Globus pallidus (tissue), 1 donor: ENCODE results near the gene NEDD4L.

Source experiments
- DNase-seq: peaks from one replicate; pipeline ENCODE4 v3.0.0-alpha.2; 2015; ENCODE audit warnings: low spot score

Gene NEDD4L

DNA sequence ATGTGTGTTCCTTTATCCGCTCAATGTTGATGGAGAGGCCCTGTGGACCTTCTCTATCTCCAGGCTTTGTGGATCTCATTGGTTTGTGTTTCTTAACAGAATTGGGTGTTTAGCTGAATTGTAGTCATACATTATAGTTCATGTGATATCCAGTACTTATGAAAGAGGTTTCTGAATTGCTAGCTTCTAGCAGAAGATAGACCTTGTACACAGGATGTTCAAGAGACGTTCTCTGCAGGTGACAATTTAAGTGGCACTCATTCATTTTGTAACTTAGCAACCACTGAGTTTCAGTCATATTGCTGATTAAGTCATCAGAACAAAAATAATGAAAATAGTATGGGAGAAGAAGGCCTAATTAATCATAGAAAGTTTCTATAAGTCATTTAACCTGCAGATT lies 305.6 kb downstream of the NEDD4L start:
- no peak for DNase-seq

DNA sequence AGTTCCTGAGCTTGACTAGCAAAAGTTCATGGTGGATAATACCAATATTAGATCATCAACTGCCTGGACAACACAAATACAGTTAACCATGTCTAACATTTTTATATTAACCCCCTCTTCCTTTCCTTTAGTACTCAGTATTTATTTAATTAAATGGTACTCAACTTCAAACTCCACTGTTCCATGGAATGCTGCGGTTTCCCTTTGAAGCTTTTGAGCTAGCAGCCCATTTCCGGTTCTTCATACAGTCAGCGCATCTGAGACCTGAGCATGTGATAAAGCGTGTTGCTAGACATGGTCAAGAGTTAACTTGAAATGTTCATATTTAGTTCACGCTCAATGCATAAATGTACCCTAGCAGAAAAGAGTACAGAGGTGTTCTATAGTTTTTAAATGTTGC lies 306.5 kb downstream of the NEDD4L start:
- DNase-seq, result no peak

DNA sequence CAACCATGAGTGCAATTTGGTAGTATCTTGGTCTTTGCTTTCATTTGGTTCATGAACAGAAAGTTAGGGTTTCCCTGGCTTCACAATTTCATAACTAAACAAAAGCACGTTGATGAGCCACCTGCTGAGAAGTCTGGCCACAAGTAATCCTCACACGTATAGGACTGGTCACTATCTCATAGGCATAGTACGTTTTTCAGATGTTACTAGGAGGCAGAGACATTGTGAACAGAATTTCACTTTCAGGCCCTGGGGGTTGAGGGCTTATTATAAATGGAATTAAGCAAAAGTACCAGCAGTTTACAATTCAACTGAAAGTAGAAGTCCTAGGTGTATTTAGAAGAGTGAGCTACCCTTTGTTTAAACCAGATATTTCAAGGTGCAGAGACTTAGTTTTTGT lies 307.8 kb downstream of the NEDD4L start:
- DNase-seq, result no peak

DNA sequence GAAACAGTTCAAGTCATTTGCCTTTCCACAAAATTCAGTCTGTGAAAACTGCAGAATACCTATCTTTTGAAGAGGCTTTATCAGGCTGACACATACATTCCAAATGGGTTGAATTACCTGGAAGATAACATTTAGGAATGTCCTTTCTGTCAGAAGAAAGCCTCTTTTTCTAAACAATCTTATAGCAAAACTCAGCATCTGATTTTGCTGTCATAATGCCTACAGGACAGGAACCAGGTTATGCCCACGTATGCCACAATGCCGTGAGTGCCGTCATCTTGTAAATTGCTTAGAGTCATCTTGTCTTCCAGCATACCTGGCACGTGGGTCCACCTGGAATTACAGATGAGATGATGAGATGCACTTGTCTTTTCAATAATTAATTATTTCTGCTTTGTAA lies 309.6 kb downstream of the NEDD4L start:
- no peak for DNase-seq

DNA sequence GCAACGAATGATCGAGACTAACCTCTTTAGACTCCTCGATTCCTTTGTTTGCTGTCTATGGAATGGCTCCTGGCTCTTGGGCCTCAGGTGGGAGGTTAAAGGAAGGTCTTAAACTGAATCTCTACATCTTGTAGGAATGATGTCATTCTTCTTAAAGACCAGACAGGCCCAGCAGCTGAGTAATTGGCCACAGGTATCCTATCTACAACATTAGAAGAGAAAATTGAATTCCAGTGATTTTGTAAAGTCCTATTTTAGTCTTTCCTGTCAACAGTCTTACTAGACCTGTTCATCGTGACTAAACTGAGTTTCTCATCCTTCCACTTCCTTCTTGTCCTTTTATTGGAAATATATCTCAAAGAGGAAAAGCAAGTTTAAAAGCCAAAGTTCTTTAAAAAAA lies 310.0 kb downstream of the NEDD4L start:
- DNase-seq, result no peak

DNA sequence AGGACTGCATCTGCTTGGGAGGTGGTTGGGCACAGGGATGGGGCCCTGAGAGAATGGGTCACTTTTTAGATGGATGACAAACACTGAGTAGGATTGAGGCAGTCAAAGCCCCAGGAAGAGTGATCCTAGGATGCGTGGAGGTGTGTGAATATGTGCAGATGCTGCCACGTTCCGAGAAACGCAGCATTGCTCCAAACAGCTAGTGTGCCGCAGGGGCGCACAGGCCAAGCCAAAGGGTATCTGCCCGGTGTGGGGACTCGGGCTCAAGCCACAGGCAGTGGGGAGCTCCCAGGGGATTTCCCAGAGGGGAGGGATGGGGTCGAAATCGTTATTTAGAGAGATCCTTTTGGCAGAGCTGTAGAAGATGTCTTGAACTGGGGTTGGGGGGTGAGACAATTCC lies 310.8 kb downstream of the NEDD4L start:
- DNase-seq, result no peak

DNA sequence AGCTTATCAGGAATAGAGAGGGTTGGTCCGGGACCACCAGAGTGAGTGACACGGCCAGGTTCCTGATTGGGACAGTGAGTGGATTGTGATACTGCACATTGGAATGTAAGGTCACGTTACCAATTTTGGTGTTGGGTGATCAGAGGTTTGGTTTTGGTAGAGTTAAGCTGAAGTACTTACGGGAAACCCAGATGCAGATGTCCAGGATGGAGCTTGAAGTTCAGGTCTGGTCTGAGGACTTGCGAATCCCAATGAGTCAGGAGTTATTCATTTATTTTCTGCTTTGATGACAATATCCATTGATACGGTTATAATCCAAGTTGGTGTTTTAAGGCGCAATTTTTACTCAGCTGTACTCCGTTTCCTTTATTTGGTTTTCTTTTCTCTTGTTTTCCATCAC lies 311.2 kb downstream of the NEDD4L start:
- DNase-seq, result no peak

DNA sequence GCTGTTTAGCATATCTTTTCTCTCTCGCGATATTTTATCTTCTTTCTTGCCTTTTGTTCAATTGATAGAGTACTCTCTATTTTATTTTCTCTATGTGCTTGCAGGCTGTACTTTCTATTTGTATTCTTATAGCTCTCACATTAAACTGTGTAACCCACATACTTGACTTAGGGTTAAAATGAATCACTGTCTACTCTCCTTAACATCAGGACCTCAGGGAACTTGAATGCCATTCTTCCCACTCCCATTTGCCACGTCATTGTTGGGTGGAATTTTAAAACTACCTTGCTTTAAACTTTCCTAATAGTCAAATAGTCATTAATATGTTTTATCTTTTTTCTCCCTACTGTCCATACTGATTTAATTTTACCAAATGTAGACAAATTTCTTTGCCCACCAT lies 315.2 kb downstream of the NEDD4L start:
- no peak for DNase-seq

DNA sequence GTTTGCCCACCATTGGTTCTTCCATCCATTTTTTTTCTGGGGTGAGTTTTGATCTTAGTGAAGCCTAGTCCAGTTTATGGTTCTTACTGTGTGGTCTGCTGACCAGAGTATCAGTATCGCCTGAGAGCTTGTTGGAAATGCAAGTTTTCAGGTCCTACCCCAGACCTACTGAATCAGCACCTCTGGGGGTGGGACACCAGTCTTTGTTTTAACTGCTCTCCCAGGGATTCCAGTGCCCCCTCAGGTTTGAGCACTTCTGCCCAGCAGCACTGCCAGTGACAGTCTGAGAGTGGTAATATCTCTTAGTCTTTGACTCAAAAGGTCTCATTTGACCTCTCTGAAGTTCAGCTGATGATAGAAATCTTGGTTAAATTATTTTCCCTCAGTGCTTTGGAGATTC lies 315.6 kb downstream of the NEDD4L start:
- DNase-seq, result no peak

DNA sequence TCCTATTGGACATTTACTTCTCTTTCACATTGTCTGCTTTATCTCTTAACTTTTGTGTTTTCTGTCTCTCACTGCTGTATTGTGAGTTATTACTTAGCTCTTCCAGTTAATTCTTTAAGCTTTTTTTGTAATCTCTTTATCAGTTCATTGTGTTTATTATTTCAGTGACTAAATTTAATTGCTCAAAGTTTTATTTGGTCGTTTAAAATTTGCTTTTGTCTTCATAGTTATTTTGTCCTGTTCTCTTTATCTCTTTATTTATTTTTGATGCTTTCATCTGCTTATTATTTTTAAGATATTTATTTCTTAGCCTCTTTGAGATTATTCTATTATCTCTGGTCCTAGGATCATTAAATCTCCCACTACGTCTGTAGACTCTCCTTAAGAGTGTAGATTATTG lies 316.3 kb downstream of the NEDD4L start:
- no peak for DNase-seq

DNA sequence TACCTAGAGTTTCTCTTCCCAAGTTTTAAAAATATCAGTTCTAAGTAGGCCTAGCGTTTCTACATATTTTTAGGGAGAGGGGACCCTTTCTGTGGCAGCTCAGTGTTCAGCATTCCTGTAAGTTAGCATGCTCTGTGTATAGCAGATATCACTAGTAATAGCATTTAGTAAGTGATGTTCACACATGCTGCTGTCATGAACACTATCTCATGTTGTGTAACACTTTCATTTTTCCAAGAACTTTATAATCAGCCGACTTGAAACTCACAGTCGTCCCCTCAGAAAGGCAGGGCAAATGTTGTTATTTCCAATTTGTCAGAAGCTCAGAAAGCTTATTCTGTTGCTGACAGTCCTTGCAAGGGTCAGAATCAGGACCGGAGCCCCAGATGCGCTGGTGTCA lies 317.2 kb downstream of the NEDD4L start:
- no peak for DNase-seq

DNA sequence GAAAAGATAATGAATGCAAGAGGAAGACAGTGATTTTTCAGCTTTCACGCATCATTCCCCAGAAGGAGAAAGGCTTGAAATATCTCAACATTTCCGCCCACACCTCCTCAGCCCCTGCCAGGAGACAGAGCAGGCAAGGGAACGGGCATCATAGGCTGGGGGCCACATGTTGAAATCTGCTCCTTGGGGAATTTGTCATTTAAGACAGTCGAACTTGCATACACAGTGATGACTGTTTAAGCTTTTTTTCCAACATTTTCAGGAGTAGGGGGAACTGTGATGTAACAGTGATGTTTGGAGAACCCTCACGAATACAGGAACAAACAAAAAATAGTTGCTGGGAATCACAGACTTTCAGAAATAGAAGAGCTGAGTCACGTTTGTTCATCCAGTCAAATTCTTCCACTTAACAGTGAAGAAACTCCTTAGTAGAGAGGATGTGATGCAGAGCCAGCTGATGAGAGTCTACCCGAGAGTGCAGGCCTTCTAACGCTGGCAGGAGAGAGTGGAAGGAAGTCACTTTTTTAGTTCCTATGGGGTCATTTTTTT lies 318.1 kb downstream of the NEDD4L start:
- DNase-seq, result no peak

DNA sequence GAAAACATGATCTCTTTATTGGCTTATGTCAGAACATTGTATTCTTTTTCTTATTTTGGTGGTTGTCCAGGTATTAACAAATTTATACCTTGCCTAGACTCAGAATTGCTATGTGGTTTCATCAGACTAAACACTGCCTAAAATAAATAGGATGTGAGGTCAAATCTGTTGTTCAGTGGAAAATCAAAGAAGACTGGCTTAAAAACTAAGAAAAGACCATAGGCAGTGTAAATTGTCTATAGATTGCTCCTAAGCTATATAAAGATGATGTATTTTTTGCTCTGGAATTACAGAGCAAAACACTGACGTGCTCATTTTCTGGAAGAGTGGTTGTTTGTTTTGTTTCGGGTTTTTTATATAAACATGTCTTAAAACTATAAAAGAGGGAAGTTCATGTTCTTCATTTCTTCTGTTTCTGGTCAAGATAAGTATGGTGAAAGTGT lies 318.8 kb downstream of the NEDD4L start:
- no peak for DNase-seq

DNA sequence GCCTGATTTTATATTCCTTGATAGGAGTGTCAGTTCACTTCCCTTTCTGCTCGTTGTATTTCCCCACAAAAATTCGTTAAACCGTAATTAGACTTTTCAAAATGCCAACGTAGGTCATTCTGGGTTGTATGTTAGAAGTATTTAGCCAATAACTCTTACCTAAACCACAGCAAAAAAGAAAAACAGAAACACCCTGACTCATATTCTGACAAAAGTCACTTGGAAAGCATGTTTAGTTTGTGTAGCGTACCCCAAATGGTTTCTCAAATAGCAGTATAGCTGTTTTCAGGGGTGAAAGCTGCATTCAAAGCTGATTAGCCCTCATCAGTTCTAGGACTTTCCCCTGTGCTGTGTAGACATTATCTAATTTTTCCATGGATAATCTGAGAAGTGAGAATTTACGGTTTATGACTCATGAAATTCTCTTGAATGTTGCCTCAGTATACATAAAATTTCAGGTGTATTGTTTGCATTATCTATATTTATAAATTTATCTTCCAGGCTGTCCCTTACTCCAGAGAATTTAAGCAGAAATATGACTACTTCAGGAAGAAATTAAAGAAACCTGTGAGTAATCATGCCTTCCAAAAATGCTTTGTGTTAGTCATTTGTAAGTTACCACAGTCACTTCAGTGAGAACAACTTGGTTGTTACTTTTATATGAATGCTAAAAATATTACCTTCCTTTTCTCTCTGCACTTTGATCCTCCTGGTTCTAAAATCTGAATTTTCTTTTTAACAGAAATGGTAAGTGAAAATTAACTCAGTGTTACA lies 319.9 kb downstream of the NEDD4L start:
- DNase-seq, result no peak

DNA sequence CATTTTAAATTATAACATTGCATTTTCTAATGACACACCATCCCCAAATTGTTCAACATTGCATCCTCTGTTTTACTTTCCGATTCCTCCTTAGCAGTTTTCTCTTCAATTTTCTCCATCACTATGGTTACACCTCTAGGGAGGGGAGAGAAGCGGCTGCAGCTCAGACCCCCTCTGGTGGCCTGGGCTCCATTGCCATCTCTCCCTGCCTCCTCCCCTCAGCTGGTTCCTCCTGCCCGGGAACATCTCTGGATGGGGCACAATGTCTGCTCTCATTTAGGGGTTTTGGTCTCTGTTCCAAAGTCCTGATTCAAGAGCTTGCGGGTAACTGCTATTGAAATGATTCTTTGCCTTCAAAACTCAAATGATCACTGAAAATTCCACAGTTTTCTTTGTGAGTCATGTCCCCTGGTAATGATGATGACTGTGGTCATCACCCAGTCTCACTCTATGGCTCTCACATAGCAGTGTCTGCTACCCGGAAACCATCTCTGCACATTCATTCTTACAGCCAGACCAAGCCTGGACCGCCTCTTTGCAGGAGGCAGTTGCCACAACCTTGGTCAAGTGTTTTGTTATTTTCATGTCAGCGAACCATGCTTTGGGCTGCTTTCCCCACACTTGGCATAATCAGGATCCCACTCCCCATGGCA lies 321.0 kb downstream of the NEDD4L start:
- no peak for DNase-seq

DNA sequence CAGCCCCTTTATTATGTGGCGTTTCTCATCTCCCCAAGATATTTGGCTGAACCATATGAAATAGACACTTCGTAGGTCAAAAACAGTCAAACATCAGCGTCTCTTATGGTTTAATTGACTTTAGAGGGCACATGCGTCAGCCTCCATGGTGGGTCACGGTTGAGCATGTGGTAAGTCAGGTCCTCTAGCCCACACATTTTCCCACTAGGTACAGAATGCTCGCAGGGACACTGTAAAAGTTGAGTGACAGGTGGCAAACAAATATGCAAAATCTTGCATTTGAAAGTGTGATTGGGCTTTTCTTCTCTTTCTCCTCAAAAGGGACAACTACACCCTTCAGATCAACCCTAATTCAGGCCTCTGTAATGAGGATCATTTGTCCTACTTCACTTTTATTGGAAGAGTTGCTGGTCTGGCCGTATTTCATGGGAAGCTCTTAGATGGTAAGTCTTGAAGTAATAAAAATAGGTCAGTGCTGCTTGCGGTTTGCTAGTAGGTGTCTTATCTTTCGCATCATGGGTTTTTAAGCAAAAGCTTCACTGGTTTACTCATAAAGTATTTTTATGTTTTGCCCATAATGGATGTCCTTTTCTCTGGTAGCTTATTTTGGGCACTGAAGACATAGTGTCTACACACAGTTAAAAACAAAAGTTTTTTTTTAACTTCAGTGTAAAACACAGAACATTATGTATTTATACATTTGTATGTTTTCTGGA lies 323.6 kb downstream of the NEDD4L start:
- DNase-seq, result no peak

DNA sequence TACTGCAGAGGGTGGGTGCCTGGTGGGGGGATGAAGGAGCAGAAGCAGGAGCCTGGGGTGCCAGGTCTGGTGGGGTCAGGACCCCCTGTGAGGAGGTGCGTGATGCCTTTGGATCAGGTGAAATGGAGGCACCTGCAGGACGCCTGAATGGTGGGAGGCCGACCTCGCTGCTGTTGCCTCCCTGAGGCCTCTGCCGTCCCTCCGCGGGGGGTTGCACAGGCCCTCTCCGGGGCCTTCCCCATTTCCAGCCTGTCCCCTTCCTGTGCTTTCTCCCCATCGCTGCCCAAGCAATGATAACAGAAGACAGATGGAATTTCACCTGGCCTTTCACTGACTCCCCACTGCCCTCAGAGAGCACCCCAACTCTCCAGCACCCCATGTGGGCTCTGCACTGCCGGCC lies 325.6 kb downstream of the NEDD4L start:
- DNase-seq, result no peak

DNA sequence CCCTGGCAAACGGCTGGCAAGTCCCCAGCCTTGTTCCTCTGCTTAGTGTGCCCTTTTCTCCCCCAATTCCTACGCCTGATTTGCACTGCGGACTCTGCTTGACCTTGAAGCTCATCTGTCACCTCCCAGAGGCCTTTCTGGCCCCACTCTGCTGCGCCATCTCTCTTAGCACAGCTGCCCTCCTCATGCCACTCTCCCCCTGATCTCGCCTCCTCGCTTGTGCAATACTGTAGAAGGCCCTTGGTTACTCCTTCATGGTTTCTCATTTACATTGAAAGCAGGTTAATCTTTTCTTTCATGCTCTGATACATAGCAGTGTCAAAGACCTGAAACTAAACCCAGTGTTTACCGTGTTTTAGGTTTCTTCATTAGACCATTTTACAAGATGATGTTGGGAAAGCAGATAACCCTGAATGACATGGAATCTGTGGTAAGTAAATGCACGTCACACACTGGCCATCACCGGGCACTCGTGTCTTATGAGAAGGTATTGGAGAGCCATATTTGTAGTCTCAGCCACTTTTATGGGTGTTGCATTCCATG lies 326.1 kb downstream of the NEDD4L start:
- DNase-seq, result no peak

DNA sequence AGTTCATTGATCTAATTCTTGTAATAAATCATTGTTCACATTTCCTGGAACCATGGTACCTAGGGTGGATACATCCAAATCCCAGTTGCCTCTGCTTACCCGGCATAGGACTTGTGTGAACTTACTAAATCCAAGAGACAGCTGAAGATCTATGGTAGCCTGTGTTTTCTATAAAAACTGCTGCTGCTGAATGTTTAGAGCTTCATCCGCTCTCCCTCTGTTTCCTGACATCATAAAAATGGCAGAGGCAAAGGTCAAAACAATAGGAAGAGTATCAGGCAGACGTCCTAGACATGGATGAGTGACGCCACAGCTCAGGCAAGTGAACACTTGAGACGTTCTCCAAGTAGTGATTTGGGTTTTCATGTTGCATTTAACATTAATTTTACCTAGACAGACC lies 326.6 kb downstream of the NEDD4L start:
- DNase-seq, result no peak

DNA sequence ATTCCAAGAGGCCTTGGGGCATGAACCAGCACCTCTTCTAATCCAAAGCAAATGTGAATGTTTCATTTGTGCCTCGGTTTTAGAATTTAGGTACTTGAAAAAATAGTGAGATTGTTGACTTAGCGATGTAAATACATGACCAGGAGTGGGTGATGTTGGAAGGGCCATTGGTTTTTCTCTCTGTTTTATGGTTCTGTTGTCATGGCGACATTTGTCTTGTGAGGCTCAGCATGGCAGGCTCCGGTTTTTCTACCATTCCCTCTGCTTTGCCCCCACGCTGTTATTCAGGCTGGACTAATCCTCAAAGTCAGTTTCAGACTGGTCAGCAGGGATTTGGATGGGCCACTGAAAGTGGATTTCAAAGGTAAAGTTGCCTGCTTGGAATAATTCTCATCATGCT lies 329.5 kb downstream of the NEDD4L start:
- DNase-seq, result no peak

DNA sequence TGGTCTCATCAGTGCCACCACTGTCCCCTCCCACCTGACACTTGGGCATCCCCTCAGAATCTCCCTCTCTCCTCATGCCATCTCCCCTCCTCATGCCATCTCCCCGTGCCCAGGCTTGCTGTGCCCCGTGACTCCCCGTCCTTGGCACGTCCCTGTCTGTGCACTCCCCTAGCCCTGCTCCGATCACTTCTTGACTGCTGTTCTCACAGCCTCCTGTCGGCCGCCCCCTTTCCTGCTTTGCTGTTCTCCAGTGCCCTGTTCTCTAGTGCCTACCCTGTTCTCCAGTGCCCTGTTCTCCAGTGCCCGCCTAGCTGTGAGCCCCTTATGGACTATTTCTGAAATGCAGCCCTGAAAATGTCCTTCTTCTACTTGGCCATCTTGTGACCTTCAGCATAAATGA lies 331.0 kb downstream of the NEDD4L start:
- DNase-seq, result no peak
